Non-pigmented ciliary epithelial cell (primary cell): ENCODE measurements around the gene RTKN.
A peak's percentile ranks its signal among the peaks of the same experiment; 100 is the strongest.
"Not testable (repeated sequence)": the region's sequence is repeated elsewhere in the genome, so short reads cannot be mapped to it uniquely, and the experiment has no call there.

Experiments
- DNase-seq: peaks from one replicate; pipeline ENCODE4 v3.0.0-alpha.2; 2010; ENCODE audit warnings: low read depth

The RTKN gene

GRCh38 chr2:74441690-74442482 is at the start of gene RTKN:
TSS of gene RTKN (minus strand) at chr2:74441937. CDS start at chr2:74441816, 121 bp downstream.
- DNase-seq, result no peak

DNA sequence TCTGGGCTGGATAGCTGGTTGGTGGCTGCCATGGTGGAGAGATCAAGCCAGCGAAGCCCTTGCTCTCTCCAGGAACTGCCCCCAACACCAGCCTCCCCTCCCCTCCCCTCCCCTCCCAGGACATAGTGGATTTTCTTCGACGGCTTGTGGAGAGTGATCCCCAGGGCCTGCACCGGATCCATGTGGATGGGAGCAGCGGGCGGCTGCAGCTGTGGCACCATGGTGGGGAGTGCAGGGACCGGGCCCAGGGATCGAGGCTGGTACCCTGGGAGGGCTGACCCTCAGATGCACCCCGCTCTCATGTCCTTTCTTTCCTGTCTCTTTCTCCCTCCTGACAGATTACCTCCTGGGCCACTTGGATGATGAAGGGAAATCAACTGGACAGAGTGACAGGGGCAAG is 48.2 kb upstream of the RTKN start:
- DNase-seq, result no peak

DNA sequence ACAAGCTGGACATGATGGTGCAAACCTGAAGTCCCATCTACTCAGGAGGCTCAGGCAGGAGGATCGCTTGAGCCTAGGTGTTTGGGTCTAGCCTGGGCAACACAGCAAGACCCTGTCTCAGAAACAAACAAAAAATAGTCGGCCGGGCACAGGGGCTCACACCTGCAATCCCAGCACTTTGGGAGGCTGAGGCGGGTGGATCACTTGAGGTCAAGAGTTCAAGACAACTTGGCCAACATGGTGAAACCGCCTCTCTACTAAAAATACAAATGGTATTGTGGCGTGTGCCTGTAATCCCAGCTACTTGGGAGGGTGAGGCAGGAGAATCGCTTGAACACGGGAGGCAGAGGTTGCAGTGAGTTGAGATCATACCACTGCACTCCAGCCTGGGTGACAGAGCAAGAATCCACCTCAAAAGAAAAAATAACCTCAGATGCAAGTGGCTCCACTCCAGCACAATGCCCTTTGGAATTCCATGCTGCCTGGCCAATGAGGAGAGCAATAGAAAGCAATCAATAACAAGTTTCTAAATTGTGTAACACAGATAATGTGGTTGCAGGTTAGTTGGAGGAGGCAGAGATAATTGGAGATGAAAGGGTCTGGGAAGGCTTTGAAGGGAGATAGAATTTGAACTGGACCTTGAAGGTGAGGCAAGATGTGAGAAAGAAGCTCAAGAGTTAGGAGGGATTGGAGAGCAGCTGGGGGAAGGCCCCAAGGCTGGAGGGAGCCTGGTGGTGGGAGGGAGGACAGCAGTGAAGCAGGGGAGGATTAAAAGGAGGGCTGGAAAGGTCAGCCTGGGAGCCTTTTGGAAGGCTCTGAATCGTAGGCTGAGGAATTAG is 47.1 kb upstream of the RTKN start:
- no peak for DNase-seq

DNA sequence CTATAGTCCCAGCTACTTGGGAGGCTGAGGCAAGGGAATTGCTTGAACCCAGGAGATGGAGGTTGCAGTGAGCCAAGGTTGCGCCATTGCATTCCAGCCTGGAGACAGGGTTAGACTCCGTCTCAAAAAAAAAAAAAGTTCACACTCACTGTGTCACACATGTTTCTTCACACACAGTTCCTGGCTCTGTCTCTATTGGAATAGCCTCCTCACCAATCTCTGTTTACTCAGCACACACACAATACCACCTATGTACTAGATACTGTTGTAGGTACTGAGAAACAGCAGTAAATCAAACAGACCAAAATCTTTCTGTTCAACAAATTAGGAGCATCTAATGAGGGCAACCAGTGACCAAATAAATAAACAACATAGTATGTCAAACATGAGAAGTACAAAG is 44.4 kb upstream of the RTKN start:
- DNase-seq, result no peak

GRCh38 chr2:74483675-74484164 is 42.0 kb upstream of the RTKN start:
- DNase-seq, result not testable (repeated sequence)

DNA sequence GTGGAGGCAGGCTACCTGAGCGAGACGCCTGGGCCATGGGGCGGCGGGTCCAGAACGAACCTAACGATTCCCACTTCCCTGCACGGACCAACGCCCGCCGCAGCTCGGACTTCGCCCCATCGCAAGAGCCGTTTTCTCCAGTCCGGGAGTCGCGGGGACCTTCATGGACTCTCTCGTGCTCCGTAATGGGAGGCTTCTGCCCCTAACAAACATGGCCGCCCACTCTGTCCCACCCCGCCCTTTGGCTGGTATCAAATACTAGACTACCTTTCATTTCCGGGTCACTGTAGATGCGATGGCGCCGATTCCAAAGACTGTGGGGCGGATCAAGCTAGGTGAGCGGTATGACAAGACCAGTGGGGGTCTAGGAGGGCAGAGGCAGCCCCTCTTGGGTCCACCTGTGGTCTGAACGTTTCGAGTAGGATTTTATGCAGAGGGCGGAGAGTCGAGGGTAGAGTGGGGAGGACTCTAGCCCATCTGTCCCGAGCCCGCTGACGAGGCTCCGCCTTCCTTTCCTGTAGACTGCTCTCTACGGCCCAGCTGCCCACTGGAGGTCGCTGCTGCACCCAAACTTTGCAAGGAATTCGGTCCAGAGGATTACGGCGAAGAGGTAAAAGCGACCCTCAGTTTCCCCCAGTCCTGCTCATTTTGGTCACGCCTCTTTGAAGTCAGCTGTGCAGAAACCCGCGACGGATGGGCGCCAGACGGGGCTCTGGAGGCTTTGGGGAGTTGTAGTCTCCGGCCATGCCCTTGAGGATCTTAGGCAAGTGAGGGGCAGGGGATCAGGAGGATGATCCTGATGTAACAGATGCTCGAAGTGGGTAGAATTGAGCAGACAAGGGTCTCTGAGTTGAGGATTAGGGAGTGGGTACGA is 41.3 kb upstream of the RTKN start, which contains the start of the genes CCDC142 and TTC31:
Gene CCDC142 (minus strand): TSS at position 198 of the 874 bp plus-strand sequence. CDS start 161 bp downstream, at position 37.
Gene TTC31 (plus strand): TSS at position 281 of the 874 bp plus-strand sequence. CDS start 15 bp downstream, at position 296.
- DNase-seq, result peak; percentile 77

DNA sequence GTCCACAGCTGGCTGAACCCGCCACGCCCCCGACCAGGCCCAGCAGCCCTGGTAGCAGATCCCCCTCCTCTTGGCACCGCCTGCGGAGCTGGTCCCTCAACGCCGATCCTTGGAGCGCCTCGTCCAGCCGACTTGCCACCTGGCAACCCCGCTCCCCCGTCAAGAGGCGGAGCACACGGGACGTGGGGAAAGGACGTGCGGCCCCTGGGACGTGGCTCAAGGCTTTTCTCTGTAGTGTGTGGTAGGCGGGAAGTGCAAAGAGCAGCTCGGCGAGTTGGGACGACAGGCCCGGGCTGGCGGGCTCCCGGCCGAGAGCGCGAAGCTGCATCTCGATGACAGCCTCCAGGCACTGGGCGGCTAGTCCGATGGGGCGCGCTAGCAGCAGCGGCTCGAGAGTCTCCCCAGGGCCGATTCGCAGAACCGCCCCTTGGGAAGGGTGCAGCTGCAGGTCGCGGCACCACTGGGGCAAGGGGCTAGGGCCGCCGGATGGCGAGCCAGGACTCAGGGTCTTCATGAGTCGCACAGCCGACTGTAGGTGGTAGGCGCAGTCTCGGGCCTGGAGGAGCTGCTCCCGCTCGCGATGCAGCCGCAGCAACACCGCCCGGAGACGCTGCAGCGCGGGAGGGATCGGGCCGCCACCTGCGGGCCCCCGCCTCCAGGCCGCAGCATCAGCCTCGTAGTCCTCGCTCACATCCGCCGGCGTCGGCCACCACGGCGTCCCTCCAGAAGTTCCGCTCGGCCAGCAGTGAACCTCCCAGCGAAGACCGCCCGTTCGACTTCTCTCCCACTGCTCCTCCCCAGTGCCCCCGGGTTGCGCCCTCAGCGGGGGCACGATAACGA is 40.4 kb upstream of the RTKN start:
- no peak for DNase-seq

- DNase-seq, result no peak
Measured at GRCh38 chr2:74481431-74481830, 39.7 kb upstream of the RTKN start.

DNA sequence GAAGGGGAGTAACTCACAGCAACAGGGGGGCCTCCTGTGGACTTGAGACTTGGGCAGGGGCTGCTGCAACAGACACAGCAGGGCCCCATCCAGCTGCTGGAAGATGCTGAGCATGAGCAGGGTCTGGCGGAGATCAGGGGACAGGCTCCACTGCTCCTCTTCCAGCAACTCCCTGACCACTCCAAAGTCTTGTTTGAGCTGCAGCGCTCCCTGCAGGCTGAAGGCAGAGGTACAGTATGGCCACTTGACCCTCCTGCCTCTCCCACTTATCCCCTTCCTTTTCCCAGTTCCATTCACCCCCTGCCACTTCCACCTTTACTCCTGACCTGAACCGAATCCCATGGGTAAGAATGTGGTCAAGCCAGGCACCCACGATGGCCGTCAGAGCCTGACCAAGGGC is 33.2 kb upstream of the RTKN start:
- no peak for DNase-seq

DNA sequence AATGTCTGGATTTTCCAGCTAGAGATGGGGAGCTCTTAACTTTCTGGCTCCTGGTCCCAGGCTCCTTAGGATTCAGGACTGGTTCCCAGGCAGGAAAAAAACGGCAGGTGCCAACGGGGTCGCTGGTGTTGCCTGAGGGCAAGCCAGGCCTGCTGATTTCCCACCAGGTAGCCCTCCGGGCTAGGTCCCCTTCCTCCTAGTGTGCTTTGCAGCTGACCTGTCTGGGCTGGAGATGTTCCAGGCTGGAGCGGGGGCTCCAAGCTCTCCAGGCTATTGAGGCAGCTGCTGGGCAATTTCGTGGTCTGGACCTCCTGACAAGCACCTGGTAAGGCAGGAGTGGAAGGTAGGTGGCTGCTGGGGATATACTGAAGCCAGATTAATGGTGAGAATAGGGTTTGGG is 32.7 kb upstream of the RTKN start:
- DNase-seq, result no peak

DNA sequence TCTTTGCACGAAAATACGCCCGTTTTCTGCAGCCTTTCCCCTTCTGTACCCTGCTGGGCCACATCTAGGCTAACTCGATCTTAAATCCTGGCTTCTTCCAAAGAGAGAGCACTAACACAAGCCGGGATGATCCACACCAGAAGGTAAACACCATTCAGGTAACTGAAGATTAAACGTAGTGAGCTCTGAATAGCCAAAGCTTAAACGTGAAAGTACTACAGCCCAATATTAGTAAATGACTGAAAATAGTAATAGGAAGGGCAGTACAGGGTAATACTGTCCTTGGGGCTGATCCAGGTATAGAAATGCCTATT is 31.2 kb upstream of the RTKN start:
- no peak for DNase-seq

DNA sequence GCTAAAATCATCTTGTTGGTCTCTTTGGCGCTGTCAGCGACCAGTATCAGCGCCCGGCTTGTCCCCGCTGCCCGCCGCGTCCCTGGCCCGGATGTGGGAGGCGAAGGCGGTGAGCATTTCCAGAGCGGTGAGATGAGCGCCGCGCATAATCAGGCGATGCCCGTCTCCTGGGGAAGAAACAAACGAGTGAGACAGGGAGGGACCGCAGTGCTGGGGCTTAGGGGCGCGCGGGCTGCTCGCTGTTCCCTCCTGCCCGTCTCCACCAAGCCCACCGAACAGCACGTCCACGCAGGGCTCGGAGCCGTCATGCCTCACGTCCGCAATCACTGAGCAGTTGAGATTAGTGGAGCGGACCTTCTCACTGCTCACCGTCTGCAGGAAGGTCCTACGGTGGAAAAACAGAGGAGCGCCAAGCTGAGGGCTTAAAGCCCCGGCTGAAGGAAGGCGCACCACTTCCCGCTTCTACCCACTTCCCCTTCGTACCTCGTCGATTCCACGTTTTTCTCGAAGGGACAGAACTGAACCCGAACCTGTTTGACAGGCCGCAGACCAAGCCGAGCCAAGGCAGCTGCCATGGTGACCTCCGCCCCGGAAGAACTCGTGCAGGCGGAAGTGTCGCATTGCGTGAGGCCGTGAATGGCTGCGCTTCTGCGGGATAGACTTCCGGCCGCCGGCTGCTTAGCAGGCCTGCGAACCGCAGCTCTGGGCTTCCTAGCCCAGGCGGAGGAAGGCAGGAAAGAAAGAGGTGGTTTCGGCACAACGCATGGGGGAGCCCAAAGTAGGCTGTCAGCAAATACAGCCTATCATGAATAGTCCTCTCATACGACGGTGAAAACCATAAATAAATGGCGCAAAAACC is 30.6 kb upstream of the RTKN start, which contains the start of gene MRPL53:
Gene MRPL53 (minus strand): TSS at position 595 of the 859 bp plus-strand sequence. CDS start 20 bp downstream, at position 575.
- DNase-seq, result peak; percentile 78

DNA sequence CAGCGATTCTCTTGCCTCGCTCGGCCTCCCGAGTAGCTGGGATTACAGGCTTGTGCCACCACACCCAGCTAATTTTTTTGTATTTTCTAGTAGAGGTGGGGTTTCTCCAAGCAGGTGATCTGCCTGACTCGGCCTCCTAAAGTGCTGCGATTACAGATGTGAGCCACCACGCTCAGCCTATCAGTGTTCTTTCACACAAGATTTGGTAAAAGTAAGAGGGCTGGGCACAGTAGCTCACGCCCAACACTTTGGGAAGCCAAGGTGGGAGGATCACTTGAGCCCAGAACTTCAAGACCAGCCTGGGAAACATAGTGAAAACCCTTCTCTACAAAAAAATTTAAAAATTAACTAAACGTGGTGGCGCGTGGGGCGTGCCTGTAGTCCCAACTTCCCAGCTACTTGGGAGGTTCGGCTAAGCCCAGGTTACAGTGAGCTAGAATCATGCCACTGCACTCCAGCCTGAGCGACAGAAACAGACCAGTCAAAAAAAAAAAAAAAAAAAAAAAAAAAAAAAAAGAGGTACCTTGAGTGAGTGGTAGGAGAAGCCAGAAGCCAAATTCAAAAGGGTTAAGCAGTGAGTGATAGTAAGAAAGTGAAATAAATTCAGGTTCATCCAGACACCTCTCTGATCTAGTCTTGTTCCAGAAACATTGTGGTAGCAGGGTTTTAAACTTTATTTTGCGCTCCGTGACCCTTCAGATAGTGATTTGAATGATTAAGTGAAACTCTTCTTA is 29.8 kb upstream of the RTKN start:
- DNase-seq, result no peak

- not testable (repeated sequence) for DNase-seq
Measured at GRCh38 chr2:74470742-74471141, 29.0 kb upstream of the RTKN start.

DNA sequence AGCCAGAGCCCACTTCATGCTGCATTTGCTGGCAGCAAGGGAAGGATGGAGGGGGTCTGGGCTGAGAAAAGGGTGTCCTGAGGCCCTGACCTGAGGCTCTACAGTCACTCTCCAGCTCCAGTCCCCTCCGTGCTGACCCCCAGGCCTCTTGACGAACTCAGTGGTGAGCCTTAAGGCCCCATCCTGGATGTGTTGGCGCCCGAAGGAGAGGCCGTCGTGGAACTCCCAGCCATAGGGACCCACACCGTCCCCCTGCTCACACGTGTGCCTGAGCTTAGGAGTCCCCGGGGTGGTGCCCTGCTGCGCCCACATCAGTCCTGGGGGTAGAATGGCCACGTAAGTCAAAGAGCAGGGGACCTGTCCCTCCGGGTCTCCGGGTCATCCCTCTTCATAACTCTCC is 22.7 kb upstream of the RTKN start:
- DNase-seq, result no peak

- no peak for DNase-seq
Measured at GRCh38 chr2:74462786-74463105, 21.0 kb upstream of the RTKN start.

- no peak for DNase-seq
Measured at GRCh38 chr2:74462054-74462785, 20.5 kb upstream of the RTKN start.

GRCh38 chr2:74461187-74462053 is 19.7 kb upstream of the RTKN start:
- no peak for DNase-seq
